MCF 10A (cell line): Measurements from ENCODE around the gene CRADD. TPM values are rescaled to one million over a fixed set of nuclear protein-coding genes. Genes with fewer than 3 reads are reported as not detected.

Source experiments
- BruUV-seq: library from RNA; stranded (reverse); fragments of 400-500 nt; replicated peaks from 2 replicates; lab custom pipeline; 2021; lab: Mats Ljungman, UMichigan
- CTCF ChIA-PET: fragments of 300-600 bp; sonication (Branson Sonifier 250); formaldehyde crosslinking; extraction: SDS; loops from one replicate; lab custom pipeline; 2021; ENCODE audit warnings: antibody characterized with exemption, inconsistent platforms; lab: Yijun Ruan, JAX
- POLR2A ChIA-PET: fragments of 300-600, 350-650 bp; sonication (Branson Sonifier 250); formaldehyde crosslinking; extraction: SDS; loops from one replicate; lab custom pipeline; 2020; ENCODE audit warnings: antibody characterized with exemption, inconsistent platforms; lab: Yijun Ruan, JAX
- DNase-seq: peaks from one replicate; pipeline ENCODE4 v3.0.0-alpha.2; 2018; ENCODE audit not compliant: unreplicated experiment
- H3K27ac Mint-ChIP-seq: one replicate; pipeline ENCODE4 v1.8.0; 2022; ENCODE audit warnings: mild to moderate bottlenecking, low read depth, mixed read lengths; ENCODE audit not compliant: unreplicated experiment
- H3K27me3 Mint-ChIP-seq: one replicate; pipeline ENCODE4 v1.8.0; 2022; ENCODE audit warnings: mixed read lengths; ENCODE audit not compliant: insufficient read depth, unreplicated experiment
- H3K36me3 Mint-ChIP-seq: one replicate; pipeline ENCODE4 v1.8.0; 2022; ENCODE audit warnings: mild to moderate bottlenecking, moderate library complexity, mixed read lengths; ENCODE audit not compliant: insufficient read depth, unreplicated experiment
- H3K4me1 Mint-ChIP-seq: one replicate; pipeline ENCODE4 v1.8.0; 2022; ENCODE audit warnings: mixed read lengths; ENCODE audit not compliant: insufficient read depth, unreplicated experiment
- H3K4me3 Mint-ChIP-seq: one replicate; pipeline ENCODE4 v1.8.0; 2022; ENCODE audit warnings: mild to moderate bottlenecking, moderate library complexity, mixed read lengths; ENCODE audit not compliant: unreplicated experiment
- H3K9me3 Mint-ChIP-seq: one replicate; pipeline ENCODE4 v1.8.0; 2022; ENCODE audit warnings: mixed read lengths; ENCODE audit not compliant: unreplicated experiment
- CTCF ChIP-seq: fragments of 200-600 bp; IDR thresholded peaks from one replicate; pipeline ENCODE4 v1.8.0; 2022; ENCODE audit warnings: antibody characterized with exemption, mild to moderate bottlenecking; ENCODE audit not compliant: unreplicated experiment
- intact Hi-C: fragments of 100-400 bp; cut with micrococcal nuclease; formaldehyde crosslinking; loops from 2 replicates; pipeline ENCODE4 v1.14.1; 2022
- total RNA-seq: library from RNA; stranded (reverse); gene quantifications from 2 replicates; pipeline ENCODE4 v1.2.3, GENCODE V29; 2022

CRADD gene
- total RNA-seq, 1 experiment from 2014 or later: 15.4 TPM

GRCh38 chr12:93767524-93767863, 90.3 kb downstream of the CRADD start:
- Mint-ChIP-seq H3K9me3 (no peaks in the 10 kb centered on the region), H3K36me3 (no peaks in the 10 kb centered on the region), H3K4me3 (no peak overlapping the region), H3K27ac (peak overlapping the region; percentile 64), H3K4me1 (peaks cover 21% of the 10 kb centered on the region), H3K27me3 (no peaks in the 10 kb centered on the region)
- DNase-seq: no peak
- ChIA-PET CTCF (interaction anchor here (0.5 to 6.7 kb wide), 32 partner anchors 8 to 1304 kb away, joined by 3 to 230 read pairs (median 5); no protein-coding TSS in a partner anchor), POLR2A (interaction anchor here (0.5 to 3.3 kb wide), 12 partner anchors 18 to 1638 kb away, joined by 3 to 61 read pairs (median 4); no protein-coding TSS in a partner anchor)
- no TSS peak for BruUV-seq
- TF ChIP-seq CTCF: no peak
- intact Hi-C loops: loop anchor here (1.0 to 2.0 kb wide), 5 partner anchors 198 to 333 kb away; no protein-coding TSS in a partner anchor

GRCh38 chr12:93772003-93772700, 95.0 kb downstream of the CRADD start:
- H3K27ac Mint-ChIP-seq: no peak overlapping the region
- ChIA-PET POLR2A (interaction anchor here (0.5 to 1.1 kb wide), 4 partner anchors 12 to 207 kb away, joined by 3 to 5 read pairs (median 4); no protein-coding TSS in a partner anchor), CTCF (interaction anchor here (1.2 kb wide), 1 partner anchor 330 kb away, joined by 6 read pairs; no protein-coding TSS in a partner anchor)
- H3K4me1 Mint-ChIP-seq: peaks cover 37% of the 10 kb centered on the region
- TF ChIP-seq CTCF: no peak
- no peaks in the 10 kb centered on the region for H3K9me3 Mint-ChIP-seq
- BruUV-seq: no TSS peak
- DNase-seq: no peak
- no peak overlapping the region for H3K4me3 Mint-ChIP-seq
- no peaks in the 10 kb centered on the region for H3K27me3 Mint-ChIP-seq
- H3K36me3 Mint-ChIP-seq: no peaks in the 10 kb centered on the region
- intact Hi-C loops: no loop called here

- TF ChIP-seq CTCF: no peak
- peaks cover 31% of the 10 kb centered on the region for H3K4me1 Mint-ChIP-seq
- CTCF ChIA-PET: interaction anchor here (0.6 to 2.8 kb wide), 4 partner anchors 90 to 329 kb away, joined by 5 to 21 read pairs (median 7); no protein-coding TSS in a partner anchor
- H3K4me3 Mint-ChIP-seq: no peak overlapping the region
- no peak overlapping the region for H3K27ac Mint-ChIP-seq
- peak; percentile 57 for DNase-seq
- intact Hi-C loops: no loop called here
- no peaks in the 10 kb centered on the region for H3K9me3 Mint-ChIP-seq
- H3K36me3 Mint-ChIP-seq: no peaks in the 10 kb centered on the region
- no TSS peak for BruUV-seq
- no peaks in the 10 kb centered on the region for H3K27me3 Mint-ChIP-seq
- POLR2A ChIA-PET: interaction anchor here (0.8 to 1.5 kb wide), 6 partner anchors 11 to 327 kb away, joined by 3 to 5 read pairs (median 4); no protein-coding TSS in a partner anchor
Observed at GRCh38 chr12:93773122-93773871, 96.1 kb downstream of the CRADD start.
